Measurements from ENCODE around the gene MAP1B. TPM values are rescaled to one million over a fixed set of nuclear protein-coding genes. Genes with fewer than 3 reads are reported as not detected.

MAP1B gene
- total and polyA plus RNA-seq, 2 of the 4 experiments (the other 2 are of a cell fraction), result 41.1 to 183 TPM

DNA sequence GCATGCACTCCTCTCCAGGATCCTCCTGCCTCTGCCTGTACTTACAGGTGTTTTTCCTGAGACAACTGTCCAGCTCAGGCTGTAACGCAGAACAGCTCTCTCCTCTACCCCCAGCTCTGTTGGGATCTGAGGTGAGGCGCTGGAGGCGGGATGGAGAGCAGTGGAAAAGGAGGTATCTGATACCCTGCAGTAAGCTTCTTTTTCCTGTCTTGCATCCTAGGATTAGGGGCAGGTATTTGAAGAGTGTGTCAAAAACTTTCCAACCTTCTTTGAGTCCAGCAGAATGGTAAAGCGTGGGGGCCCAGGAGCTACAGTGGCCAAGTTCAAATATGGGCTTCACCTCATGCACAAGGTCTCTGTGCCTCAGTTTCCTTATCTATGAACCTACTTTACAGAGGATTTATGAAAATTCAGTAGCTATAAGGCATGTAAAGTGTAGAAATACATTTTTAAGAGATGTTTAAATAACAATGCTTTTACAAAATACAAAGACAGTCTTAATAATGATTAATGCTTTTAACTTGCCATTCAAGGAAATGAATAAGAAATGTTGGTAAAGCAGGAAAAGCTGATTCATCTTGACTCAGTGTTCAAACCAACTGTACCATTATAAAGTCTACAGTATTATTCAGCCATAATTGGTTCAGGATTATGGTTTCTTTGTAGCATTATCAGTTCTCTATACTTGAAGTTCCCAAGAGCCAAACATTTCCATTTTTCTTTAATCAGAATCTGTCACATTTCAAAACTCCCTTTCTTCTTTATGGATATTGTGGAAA lies 26.1 kb downstream of the MAP1B start:
- Histone ChIP-seq H3K23ac (ENCODE audit: low read depth, low read length) (peak overlapping the region; percentile 71; the same call in 1 of the 2 replicates), H4K8ac (ENCODE audit: low read depth in 2 of 2, low read length in 2 of 2) (peak overlapping the region; percentile 15 to 86), H3K4me1 (ENCODE audit: control insufficient read depth, insufficient read depth, low read length) (peaks cover 14% of the 10 kb centered on the region), H3K4me3 (ENCODE audit: insufficient read depth, low read depth, low read length) (no peak overlapping the region), H3K36me3 (ENCODE audit: control insufficient read depth, insufficient read depth, low read length) (peaks cover 2% of the 10 kb centered on the region), H4K5ac (ENCODE audit: low read depth, low read length) (peak overlapping the region; percentile 45; the same call in 1 of the 2 replicates), H3K56ac (ENCODE audit: extremely low read depth, insufficient read depth, low read length) (0 out of 2 replicates have a peak overlapping the region, but pooled peaks have one; percentile 34), H3K4me2 (ENCODE audit: low read depth, low read length) (peak overlapping the region; percentile 49; the same call in 1 of the 2 replicates), H3K4ac (ENCODE audit: low read depth, low read length) (peak overlapping the region; percentile 83), H2BK120ac (ENCODE audit: low read depth, low read length) (peak overlapping the region; percentile 94), H2BK5ac (ENCODE audit: low read depth, low read length, poor library complexity, severe bottlenecking) (peak overlapping the region; percentile 90), H4K20me1 (ENCODE audit: insufficient read depth, low read length) (peaks cover 14% of the 10 kb centered on the region; the same call in 1 of the 2 replicates), H2AK9ac (replicated peaks; ENCODE audit: low read depth, low read length, poor library complexity) (no peak overlapping the region), H4K91ac (ENCODE audit: insufficient read depth, low read depth, low read length) (peak overlapping the region; percentile 59), H3K18ac (ENCODE audit: low read depth, low read length) (peak overlapping the region; percentile 61; the same call in 1 of the 2 replicates), H3K9me3 (ENCODE audit: control insufficient read depth, insufficient read depth, low read length) (no peaks in the 10 kb centered on the region), H2AK5ac (ENCODE audit: low read depth, low read length) (peak overlapping the region; percentile 86), H3K9ac (ENCODE audit: low read depth, low read length) (0 out of 2 replicates have a peak overlapping the region, but pooled peaks have one; percentile 19), H3K27me3 (ENCODE audit: control insufficient read depth, insufficient read depth, low read length) (no peaks in the 10 kb centered on the region), H3K27ac (ENCODE audit: insufficient read depth, low read length) (peak overlapping the region; percentile 38), H2AFZ (replicated peaks; ENCODE audit: low read length, poor library complexity) (no peak overlapping the region), H3K14ac (replicated peaks; ENCODE audit: low read depth, low read length) (peak overlapping the region; percentile 92), H2BK20ac (ENCODE audit: low read depth, low read length) (peak overlapping the region; percentile 81; the same call in 1 of the 2 replicates), H3K9me1 (ENCODE audit: insufficient read depth, low read length) (peaks cover 19% of the 10 kb centered on the region), H3K79me1 (ENCODE audit: low read depth in 1 of 2, low read length in 2 of 2) (peaks cover 21 to 69% of the 10 kb centered on the region in 2 experiments), H2BK15ac (ENCODE audit: low read depth, low read length) (peak overlapping the region; percentile 90; the same call in 2 of the 3 replicates)
- DNase-seq (peak; percentile 77), ATAC-seq (ENCODE audit: low read depth) (0 out of 2 replicates have a peak, but pooled peaks have one; percentile 38)
- dilution Hi-C loops (cut with HindIII; ENCODE audit: low sequenced_read_pairs, unreplicated experiment) (no loop called here), intact Hi-C loops (cut with micrococcal nuclease) (loop anchor here (5.0 to 10.0 kb wide), 2 partner anchors 74 to 141 kb away; no protein-coding TSS in a partner anchor), in situ Hi-C loops (cut with MboI; ENCODE audit: low sequenced_read_pairs) (no loop called here)
- WGBS, 2 experiments (ENCODE audit: extremely low coverage in 2 of 2, insufficient read length in 1 of 2), result no CpG with 5 or more reads among the region's 4 CpGs
- TF ChIP-seq, protein P1, sequence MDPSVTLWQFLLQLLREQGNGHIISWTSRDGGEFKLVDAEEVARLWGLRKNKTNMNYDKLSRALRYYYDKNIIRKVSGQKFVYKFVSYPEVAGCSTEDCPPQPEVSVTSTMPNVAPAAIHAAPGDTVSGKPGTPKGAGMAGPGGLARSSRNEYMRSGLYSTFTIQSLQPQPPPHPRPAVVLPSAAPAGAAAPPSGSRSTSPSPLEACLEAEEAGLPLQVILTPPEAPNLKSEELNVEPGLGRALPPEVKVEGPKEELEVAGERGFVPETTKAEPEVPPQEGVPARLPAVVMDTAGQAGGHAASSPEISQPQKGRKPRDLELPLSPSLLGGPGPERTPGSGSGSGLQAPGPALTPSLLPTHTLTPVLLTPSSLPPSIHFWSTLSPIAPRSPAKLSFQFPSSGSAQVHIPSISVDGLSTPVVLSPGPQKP (IDR thresholded peaks at IDR 0.05; ENCODE audit: borderline replicate concordance, low read depth, low read length), result no peak
- TF ChIP-seq RFX5 (IDR thresholded peaks at IDR 0.05; ENCODE audit: low read depth, low read length), result no peak
- TF ChIP-seq NFE2L2 (IDR thresholded peaks at IDR 0.05; ENCODE audit: low read depth, low read length), result peak; percentile 66
- TF ChIP-seq MAFK (IDR thresholded peaks at IDR 0.05; ENCODE audit: low read depth, low read length), result 0 out of 2 replicates have a peak, but pooled peaks have one; percentile 31
- BruUV-seq (replicated peaks), result no TSS peak
- CTCF ChIA-PET, result interaction anchor here (0.8 to 0.9 kb wide), 2 partner anchors 112 to 148 kb away, joined by 3 read pairs; no protein-coding TSS in a partner anchor
- POLR2A ChIA-PET (ENCODE audit: unreplicated experiment), result no interaction called here
